Panc1 (cell line): ENCODE results near the gene RSPH3.

Experiments used
- CTCF ChIP-seq: fragments of 450-650 bp; IDR thresholded peaks from 2 replicates; pipeline ENCODE4 v1.5.1; 2017; ENCODE audit warnings: mild to moderate bottlenecking
- REST ChIP-seq, 2 experiments: IDR thresholded peaks; 2 replicates each; pipeline ENCODE4 v1.6.1; 2011 to 2012; ENCODE audit warnings: low read depth in 2 of 2, control low read depth in 1 of 2, low read length in 1 of 2, mild to moderate bottlenecking in 1 of 2, moderate library complexity in 1 of 2; ENCODE audit not compliant: insufficient read depth in 1 of 2

GRCh38 chr6:158947284-158947683, 52.7 kb downstream of the RSPH3 start:
- TF ChIP-seq CTCF (no peak), REST (IDR thresholded peaks at IDR 0.05; ENCODE audit: insufficient read depth in 1 of 2, low read depth in 2 of 2, low read length in 1 of 2) (no peak)
